Ovary (tissue), 9 donors: ENCODE data around the gene CDKN2B-AS1. TPM values are rescaled to one million over a fixed set of nuclear protein-coding genes. Genes with fewer than 3 reads are reported as not detected.
"Not testable (repeated sequence)": the region's sequence is repeated elsewhere in the genome, so short reads cannot be mapped to it uniquely, and the experiment has no call there.

Source experiments
- DNase-seq, 5 donors: peaks; one replicate each; pipeline ENCODE4 v3.0.0-alpha.2; 2019 to 2020
- H3K27ac ChIP-seq, 2 donors: fragments of 200-600 bp; one replicate each; pipeline versions ENCODE4 v1.5.1 to v1.8.0; 2019 to 2022
- H3K27me3 ChIP-seq: fragments of 200-600 bp; one replicate; pipeline ENCODE4 v1.8.0; 2022
- H3K36me3 ChIP-seq: fragments of 200-600 bp; sonication (generic); one replicate; pipeline ENCODE4 v1.5.1; 2019
- H3K4me1 ChIP-seq: one replicate; pipeline ENCODE4 v1.8.1; 2013; ENCODE audit warnings: mild to moderate bottlenecking, moderate library complexity; ENCODE audit not compliant: insufficient read depth
- H3K4me3 ChIP-seq: fragments of 200-600 bp; sonication (generic); one replicate; pipeline ENCODE4 v1.5.1; 2017
- H3K9me3 ChIP-seq, 2 donors: fragments of 200-600 bp in 1 of 2; sonication (generic) in 1 of 2; one replicate each; pipeline versions ENCODE4 v1.5.1 to v1.8.1; 2013 to 2019; ENCODE audit warnings: mild to moderate bottlenecking in 1 of 2, moderate library complexity in 1 of 2
- EP300 ChIP-seq: sonication (generic); formaldehyde crosslinking; IDR thresholded peaks from one replicate; pipeline ENCODE4 v1.6.1; 2017; ENCODE audit warnings: antibody characterized with exemption
- POLR2A ChIP-seq: fragments of 450-650 bp; IDR thresholded peaks from one replicate; pipeline ENCODE4 v1.6.1; 2017; ENCODE audit warnings: antibody characterized with exemption, mild to moderate bottlenecking, moderate library complexity
- WGBS, 3 donors: extraction: QIAGEN DNeasy Blood & Tissue Kit in 1 of 3; methylation state at CpG; one replicate each; pipeline versions ENCODE4 v1.1.5 to v1.1.7; 2013 to 2017; 5-methylcytosine and 5-hydroxymethylcytosine counted together
- intact Hi-C, 4 donors: fragments of 100-400 bp; cut with DNase I; formaldehyde crosslinking; loops; one replicate each; pipeline versions ENCODE4 v1.11.0 to v1.15.1; 2022 to 2023
- polyA plus RNA-seq, 2 donors: library from polyadenylated mRNA; stranded (reverse); fragments of 200-250 nt in 1 of 2; fragments of 350-450 nt in 1 of 2; fragmentation: Illumina TruSeq in 1 of 2; extraction: RNeasy Lipid Tissue Mini Kit (QIAGEN cat#74804) in 1 of 2; gene quantifications; one replicate each; pipeline ENCODE4 v1.2.3, GENCODE V29; 2013 to 2014
- total RNA-seq, 7 donors: library from RNA; depleted of rRNA in 2 of 7; stranded (reverse); fragments of >200 nt in 2 of 7; fragmentation: NEBNext Ultra II Directional in 3 of 7; extraction: Animal tissue kit (Norgen Biotek cat#: 25700) in 3 of 7; gene quantifications; one replicate each; pipeline versions ENCODE4 v1.1.0 to v1.2.4, GENCODE V29; 2016 to 2023
- TF ChIP-seq, protein P1 (sequence below), 3 donors: fragments of 450-650 bp in 2 of 3; fragments of 200-600 bp in 1 of 3; IDR thresholded peaks; one replicate each; pipeline versions ENCODE4 v1.5.1 to v1.8.0; 2016 to 2022; ENCODE audit warnings: antibody characterized with exemption in 3 of 3, mild to moderate bottlenecking in 1 of 3
- donor health status: DM: no; HTN: no; CAD: no; lungs with moderate emphysema.
- donor health status: DM: no; HTN: no; CAD: no.
- donor health status: Bipolar disorder and iron deficiency.
- donor health status: DM: yes; HTN: yes; CAD: no.
- donor health status: DM: no; HTN: no; CAD: no.
- donor health status: DM: yes; HTN: yes; CAD: no.

Gene CDKN2B-AS1
- total and polyA plus RNA-seq, 9 donors: 0.06 to 2.1 (median 0.58) TPM; not detected in 1

DNA sequence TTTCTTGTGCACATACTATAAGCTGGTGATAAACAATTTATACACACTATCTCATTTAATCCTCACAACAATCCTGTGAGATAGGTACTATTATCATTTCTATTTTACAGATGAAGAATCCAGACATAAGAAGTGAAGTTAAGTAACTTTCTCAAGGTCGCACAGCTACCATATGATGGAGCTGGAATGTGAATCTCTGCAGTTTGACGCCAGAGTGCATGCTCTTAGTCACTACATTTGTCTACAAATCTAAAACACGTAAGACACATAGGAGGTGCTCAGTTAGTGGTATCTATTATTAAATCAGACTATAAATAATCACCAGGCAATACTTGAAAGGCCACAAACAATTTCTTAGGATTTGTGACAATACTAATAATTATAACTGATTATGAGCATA, 59.5 kb downstream of the CDKN2B-AS1 start:
- intact Hi-C loops: no loop called here
- WGBS, 3 donors: 84 to 89% (median 89%) methylated on average over 3 of the region's 3 CpGs
- H3K4me1 ChIP-seq: no peaks in the 10 kb centered on the region
- TF ChIP-seq EP300 (no peak), POLR2A (no peak)
- H3K27ac ChIP-seq: no peak overlapping the region
- no peaks in the 10 kb centered on the region for H3K9me3 ChIP-seq
- no peaks in the 10 kb centered on the region for H3K27me3 ChIP-seq
- no peak for DNase-seq
- no peaks in the 10 kb centered on the region for H3K36me3 ChIP-seq
- H3K4me3 ChIP-seq: no peak overlapping the region

DNA sequence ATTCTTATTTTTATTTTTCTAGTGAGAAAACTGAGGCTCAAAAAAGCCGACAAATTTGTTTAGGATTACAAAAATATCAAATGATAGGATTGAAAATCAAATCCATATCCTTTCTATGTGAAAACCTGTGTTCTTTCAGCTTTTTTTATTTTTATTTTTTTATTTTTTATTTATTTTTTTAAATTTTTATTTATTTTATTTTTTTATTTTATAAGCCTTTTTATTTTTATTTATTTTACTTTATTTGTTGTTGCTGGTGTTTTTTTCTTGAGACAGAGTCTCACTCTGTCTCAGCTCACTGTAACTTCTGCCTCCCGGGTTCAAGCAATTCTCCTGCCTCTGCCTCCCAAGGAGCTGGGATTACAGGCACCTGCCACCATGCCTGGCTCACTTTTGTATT, 59.9 kb downstream of the CDKN2B-AS1 start:
- intact Hi-C loops: no loop called here
- no peak for TF ChIP-seq EP300
- TF ChIP-seq, protein P1, sequence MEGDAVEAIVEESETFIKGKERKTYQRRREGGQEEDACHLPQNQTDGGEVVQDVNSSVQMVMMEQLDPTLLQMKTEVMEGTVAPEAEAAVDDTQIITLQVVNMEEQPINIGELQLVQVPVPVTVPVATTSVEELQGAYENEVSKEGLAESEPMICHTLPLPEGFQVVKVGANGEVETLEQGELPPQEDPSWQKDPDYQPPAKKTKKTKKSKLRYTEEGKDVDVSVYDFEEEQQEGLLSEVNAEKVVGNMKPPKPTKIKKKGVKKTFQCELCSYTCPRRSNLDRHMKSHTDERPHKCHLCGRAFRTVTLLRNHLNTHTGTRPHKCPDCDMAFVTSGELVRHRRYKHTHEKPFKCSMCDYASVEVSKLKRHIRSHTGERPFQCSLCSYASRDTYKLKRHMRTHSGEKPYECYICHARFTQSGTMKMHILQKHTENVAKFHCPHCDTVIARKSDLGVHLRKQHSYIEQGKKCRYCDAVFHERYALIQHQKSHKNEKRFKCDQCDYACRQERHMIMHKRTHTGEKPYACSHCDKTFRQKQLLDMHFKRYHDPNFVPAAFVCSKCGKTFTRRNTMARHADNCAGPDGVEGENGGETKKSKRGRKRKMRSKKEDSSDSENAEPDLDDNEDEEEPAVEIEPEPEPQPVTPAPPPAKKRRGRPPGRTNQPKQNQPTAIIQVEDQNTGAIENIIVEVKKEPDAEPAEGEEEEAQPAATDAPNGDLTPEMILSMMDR (IDR thresholded peaks at IDR 0.05): no peak
- TF ChIP-seq POLR2A: no peak

DNA sequence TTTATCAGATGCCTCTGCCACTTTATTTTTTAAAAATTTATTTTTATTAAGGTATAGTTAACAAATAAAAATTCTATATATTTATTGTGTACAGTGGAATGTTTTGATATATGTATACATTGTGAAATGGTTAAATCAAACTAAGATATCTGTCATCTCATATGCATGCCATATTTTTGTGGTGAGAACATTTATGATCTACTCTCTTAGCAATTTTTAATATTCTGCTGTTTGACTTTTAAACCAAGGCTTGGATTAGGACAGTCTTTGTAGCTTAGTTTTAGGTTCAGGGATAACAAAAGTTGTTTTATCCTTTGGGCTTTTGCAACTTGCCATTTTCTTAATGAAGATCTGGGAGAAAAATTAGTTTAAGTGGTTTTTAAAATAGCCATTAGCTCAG, 60.5 kb downstream of the CDKN2B-AS1 start:
- H3K9me3 ChIP-seq: no peaks in the 10 kb centered on the region
- TF ChIP-seq POLR2A (no peak), EP300 (no peak)
- TF ChIP-seq, protein P1 (IDR thresholded peaks at IDR 0.05): no peak
- H3K4me3 ChIP-seq: no peak overlapping the region
- H3K36me3 ChIP-seq: no peaks in the 10 kb centered on the region
- no peak overlapping the region for H3K27ac ChIP-seq
- no peaks in the 10 kb centered on the region for H3K27me3 ChIP-seq
- intact Hi-C loops: no loop called here
- H3K4me1 ChIP-seq: no peaks in the 10 kb centered on the region
- DNase-seq: no peak

More for the DNA sequence above, 59.9 kb downstream of the CDKN2B-AS1 start:
- H3K9me3 ChIP-seq: no peaks in the 10 kb centered on the region
- DNase-seq: no peak
- H3K4me3 ChIP-seq: no peak overlapping the region
- H3K27me3 ChIP-seq: no peaks in the 10 kb centered on the region
- H3K36me3 ChIP-seq: no peaks in the 10 kb centered on the region
- no peaks in the 10 kb centered on the region for H3K4me1 ChIP-seq
- 96 to 99% (median 97%) methylated on average over 2 of the region's 2 CpGs for WGBS, 3 donors
- no peak overlapping the region for H3K27ac ChIP-seq

DNA sequence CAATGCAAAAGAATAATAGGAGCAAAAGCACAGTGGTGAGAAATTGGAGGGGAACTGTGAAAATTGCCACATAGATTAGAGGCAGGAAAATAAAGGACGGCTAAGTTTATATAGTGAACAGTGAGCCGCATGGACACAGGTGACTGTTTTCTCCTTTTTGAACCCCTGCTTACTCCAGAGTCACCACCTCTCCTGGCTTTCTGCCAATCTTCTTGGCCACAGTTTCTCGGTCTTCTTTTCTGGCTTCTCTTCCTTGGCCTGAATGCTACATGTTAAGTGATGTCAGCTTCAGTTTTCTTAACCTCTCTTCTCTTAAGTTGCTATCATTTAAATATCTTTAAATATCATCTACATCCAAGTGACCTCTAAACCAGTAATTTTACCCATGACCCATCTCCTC, 61.8 kb downstream of the CDKN2B-AS1 start:
- TF ChIP-seq POLR2A (no peak), EP300 (no peak)
- TF ChIP-seq, protein P1 (IDR thresholded peaks at IDR 0.05): no peak
- H3K27me3 ChIP-seq: no peaks in the 10 kb centered on the region
- no peak overlapping the region for H3K4me3 ChIP-seq
- no peaks in the 10 kb centered on the region for H3K9me3 ChIP-seq
- H3K36me3 ChIP-seq: no peaks in the 10 kb centered on the region
- no peak for DNase-seq
- intact Hi-C loops: no loop called here
- H3K4me1 ChIP-seq: no peaks in the 10 kb centered on the region
- 47 to 50% (median 49%) methylated on average over 3 of the region's 3 CpGs for WGBS, 3 donors
- H3K27ac ChIP-seq: no peak overlapping the region

DNA sequence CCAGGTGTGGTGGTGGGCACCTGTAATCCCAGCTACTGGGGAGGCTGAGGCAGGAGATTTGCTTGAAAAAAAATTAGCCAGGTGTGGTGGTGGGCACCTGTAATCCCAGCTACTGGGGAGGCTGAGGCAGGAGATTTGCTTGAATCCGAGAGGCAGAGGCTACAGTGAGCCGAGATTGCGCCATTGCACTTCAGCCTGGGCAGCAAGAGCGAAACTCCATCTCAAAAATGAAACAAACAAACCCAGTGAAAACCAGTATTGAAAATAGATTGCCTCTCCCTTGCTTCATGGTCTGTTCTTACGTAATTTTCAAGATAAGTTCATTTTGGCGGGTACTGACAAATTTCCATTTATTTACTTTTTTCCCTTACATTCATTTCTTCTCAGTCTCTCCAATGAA, 63.4 kb downstream of the CDKN2B-AS1 start:
- DNase-seq, H3K4me1 ChIP-seq, H3K27ac ChIP-seq, H3K4me3 ChIP-seq, H3K36me3 ChIP-seq, H3K9me3 ChIP-seq, intact Hi-C loops, H3K27me3 ChIP-seq: not testable (repeated sequence)
- WGBS, 3 donors: 97% methylated on average over 6 of the region's 6 CpGs
